DOHH2 (cell line): ENCODE measurements around the gene AKAP10.

Source experiments
- H3F3A ChIP-seq: fragments of 200-600 bp; sonication (generic), shearing (Covaris generic); 2 replicates; pipeline ENCODE4 v1.6.0; 2016; ENCODE audit warnings: antibody characterized with exemption, mild to moderate bottlenecking; ENCODE audit not compliant: control insufficient read depth, insufficient read depth
- H3K27ac ChIP-seq: fragments of 200-600 bp; sonication (generic); 2 replicates; pipeline ENCODE4 v1.5.1; 2014; ENCODE audit warnings: low read depth, mild to moderate bottlenecking, low read length, moderate library complexity
- H3K27me3 ChIP-seq: fragments of 200-600 bp; sonication (generic); 2 replicates; pipeline ENCODE4 v1.6.1; 2014; ENCODE audit warnings: mild to moderate bottlenecking, low read length, mixed read lengths; ENCODE audit not compliant: control insufficient read depth
- H3K36me3 ChIP-seq: fragments of 200-600 bp; sonication (generic); 2 replicates; pipeline ENCODE4 v1.6.1; 2014; ENCODE audit warnings: mild to moderate bottlenecking, low read length, moderate library complexity, mixed read lengths; ENCODE audit not compliant: control insufficient read depth
- H3K4me1 ChIP-seq: fragments of 200-600 bp; sonication (generic); 2 replicates; pipeline ENCODE4 v1.6.1; 2014; ENCODE audit warnings: mild to moderate bottlenecking, low read length, mixed read lengths; ENCODE audit not compliant: control insufficient read depth
- H3K4me2 ChIP-seq: fragments of 200-600 bp; sonication (generic); 2 replicates; pipeline ENCODE4 v1.6.0; 2014; ENCODE audit warnings: mild to moderate bottlenecking, low read length, moderate library complexity
- H3K4me3 ChIP-seq: fragments of 200-600 bp; sonication (generic); 2 replicates; pipeline ENCODE4 v1.5.1; 2014; ENCODE audit warnings: mild to moderate bottlenecking, low read length, mixed read lengths
- H3K79me2 ChIP-seq: fragments of 200-600 bp; sonication (generic); 2 replicates; pipeline ENCODE4 v1.6.1; 2014; ENCODE audit warnings: mild to moderate bottlenecking, low read length, mixed read lengths; ENCODE audit not compliant: control insufficient read depth
- H3K9me2 ChIP-seq: fragments of 200-600 bp; sonication (generic); replicated peaks from 2 replicates; pipeline ENCODE4 v1.6.1; 2014; ENCODE audit warnings: mild to moderate bottlenecking, low read length, mixed read lengths; ENCODE audit not compliant: control insufficient read depth
- H3K9me3 ChIP-seq: fragments of 200-600 bp; sonication (generic); 2 replicates; pipeline ENCODE4 v1.6.1; 2014; ENCODE audit warnings: antibody characterized with exemption, low read length, mixed read lengths; ENCODE audit not compliant: control insufficient read depth, insufficient read depth
- H4K20me1 ChIP-seq: fragments of 200-600 bp; sonication (generic); 2 replicates; pipeline ENCODE4 v1.6.0; 2014; ENCODE audit warnings: low read depth, mild to moderate bottlenecking, antibody characterized with exemption, low read length, moderate library complexity; ENCODE audit not compliant: control insufficient read depth, insufficient read depth
- CTCF ChIP-seq: fragments of 200-600 bp; sonication (generic); IDR thresholded peaks from one replicate; pipeline ENCODE4 v1.5.1; 2014; ENCODE audit warnings: antibody characterized with exemption, mild to moderate bottlenecking, low read depth, low read length; ENCODE audit not compliant: poor library complexity, severe bottlenecking
- EZH2phosphoT487 ChIP-seq: fragments of 200-600 bp; sonication (generic); IDR thresholded peaks from 2 replicates; pipeline ENCODE4 v1.6.1; 2017; ENCODE audit warnings: borderline replicate concordance, mild to moderate bottlenecking, antibody characterized with exemption, low read length, moderate library complexity, mixed read lengths

The AKAP10 gene

GRCh38 chr17:20012017-20012536 is 34.4 kb upstream of the AKAP10 start:
- no peaks in the 10 kb centered on the region for H3K36me3 ChIP-seq
- H3K4me2 ChIP-seq: no peak overlapping the region
- no peaks in the 10 kb centered on the region for H3K9me3 ChIP-seq
- no peak overlapping the region for H3K4me3 ChIP-seq
- H3K27ac ChIP-seq: no peak overlapping the region
- H3K4me1 ChIP-seq: peaks cover 17% of the 10 kb centered on the region
- no peaks in the 10 kb centered on the region for H3K79me2 ChIP-seq
- no peaks in the 10 kb centered on the region for H4K20me1 ChIP-seq
- H3K27me3 ChIP-seq: peaks cover 31% of the 10 kb centered on the region
- TF ChIP-seq CTCF (no peak), EZH2phosphoT487 (no peak)
- peaks cover 5% of the 10 kb centered on the region; the same call in 1 of the 2 replicates for H3F3A ChIP-seq
- H3K9me2 ChIP-seq: no peaks in the 10 kb centered on the region

GRCh38 chr17:20010936-20011335 is 33.3 kb upstream of the AKAP10 start:
- Histone ChIP-seq H3K4me3 (no peak overlapping the region), H4K20me1 (no peaks in the 10 kb centered on the region), H3K27ac (no peak overlapping the region), H3K79me2 (no peaks in the 10 kb centered on the region), H3K27me3 (peaks cover 37% of the 10 kb centered on the region), H3F3A (peaks cover 5% of the 10 kb centered on the region; the same call in 1 of the 2 replicates), H3K4me2 (no peak overlapping the region), H3K9me3 (no peaks in the 10 kb centered on the region), H3K4me1 (peaks cover 17% of the 10 kb centered on the region), H3K9me2 (no peaks in the 10 kb centered on the region), H3K36me3 (no peaks in the 10 kb centered on the region)
- TF ChIP-seq EZH2phosphoT487 (no peak), CTCF (no peak)

GRCh38 chr17:20010099-20010863 is 32.7 kb upstream of the AKAP10 start:
- Histone ChIP-seq H3K27me3 (peaks cover 37% of the 10 kb centered on the region), H3K27ac (no peak overlapping the region), H4K20me1 (no peaks in the 10 kb centered on the region), H3K4me2 (peak overlapping the region; percentile 78), H3F3A (peaks cover 5% of the 10 kb centered on the region; the same call in 1 of the 2 replicates), H3K79me2 (no peaks in the 10 kb centered on the region), H3K9me2 (no peaks in the 10 kb centered on the region), H3K9me3 (no peaks in the 10 kb centered on the region), H3K4me1 (peaks cover 17% of the 10 kb centered on the region), H3K4me3 (peak overlapping the region; percentile 70), H3K36me3 (no peaks in the 10 kb centered on the region)
- TF ChIP-seq CTCF (peak; percentile 32), EZH2phosphoT487 (no peak)
